GM19099 (cell line): ENCODE results near the gene DEPDC5.

Source experiments
- POLR2A ChIP-seq: IDR thresholded peaks from 3 replicates; pipeline ENCODE4 v1.6.1; 2011; ENCODE audit warnings: low read depth; ENCODE audit not compliant: insufficient read length; ENCODE audit errors: extremely low read depth

Gene DEPDC5

DNA sequence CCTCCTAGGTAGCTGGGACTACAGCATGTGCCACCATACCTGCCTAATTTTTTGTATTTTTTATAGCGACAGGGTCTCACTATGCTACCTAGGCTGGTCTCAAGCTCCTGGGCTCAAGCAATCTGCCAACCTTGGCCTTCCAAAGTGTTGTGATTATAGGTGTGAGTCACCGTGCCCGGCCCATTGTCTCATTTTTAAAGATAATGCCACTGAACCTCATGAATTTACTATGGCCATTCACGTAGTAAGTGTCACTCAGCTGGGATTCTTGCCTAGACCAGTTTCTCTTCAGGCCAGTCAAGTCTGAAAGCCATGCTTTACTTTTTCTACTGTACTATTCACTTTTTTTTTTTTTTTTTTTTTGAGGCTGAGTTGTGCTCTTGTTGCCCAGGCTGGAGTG lies 22.4 kb downstream of the DEPDC5 start:
- TF ChIP-seq POLR2A, result no peak

DNA sequence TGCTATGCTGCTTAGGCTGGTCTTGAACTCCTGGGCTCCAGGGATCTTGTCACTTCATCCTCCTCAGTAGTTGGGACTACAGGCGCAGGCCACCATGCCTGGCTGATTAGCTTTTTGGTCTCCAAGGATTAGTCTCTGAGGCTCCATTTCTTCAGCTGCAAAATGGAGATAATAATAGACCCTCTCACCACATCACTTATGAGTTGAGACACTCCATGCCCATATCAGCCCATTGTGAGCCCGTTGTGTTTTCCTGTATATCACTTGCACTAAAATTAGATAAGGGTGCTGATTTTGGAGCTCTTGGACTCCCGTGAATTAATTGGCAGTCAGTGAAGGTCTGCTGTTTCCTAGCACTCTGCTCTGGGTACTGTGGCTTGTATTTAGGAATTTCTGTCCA lies 36.0 kb downstream of the DEPDC5 start:
- no peak for TF ChIP-seq POLR2A

DNA sequence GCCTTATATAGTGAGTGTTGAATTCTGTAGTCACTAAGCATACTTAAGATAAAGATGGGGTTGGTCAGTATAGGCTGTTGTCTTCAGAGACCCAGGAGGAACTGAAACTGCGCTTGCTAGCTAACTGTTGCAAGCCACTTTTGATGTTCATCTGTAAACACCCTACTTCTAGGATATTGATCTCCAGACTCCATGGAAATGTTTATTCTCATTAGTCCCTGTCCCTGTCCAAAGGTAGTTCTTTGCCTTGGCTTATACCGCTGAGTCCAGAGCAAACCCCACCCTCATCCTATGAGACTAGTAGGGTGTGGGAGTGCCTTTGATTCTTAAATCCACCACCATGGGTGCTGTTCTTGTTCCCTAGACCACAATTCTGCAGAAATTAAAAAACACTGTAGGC lies 36.4 kb downstream of the DEPDC5 start:
- TF ChIP-seq POLR2A, result no peak

DNA sequence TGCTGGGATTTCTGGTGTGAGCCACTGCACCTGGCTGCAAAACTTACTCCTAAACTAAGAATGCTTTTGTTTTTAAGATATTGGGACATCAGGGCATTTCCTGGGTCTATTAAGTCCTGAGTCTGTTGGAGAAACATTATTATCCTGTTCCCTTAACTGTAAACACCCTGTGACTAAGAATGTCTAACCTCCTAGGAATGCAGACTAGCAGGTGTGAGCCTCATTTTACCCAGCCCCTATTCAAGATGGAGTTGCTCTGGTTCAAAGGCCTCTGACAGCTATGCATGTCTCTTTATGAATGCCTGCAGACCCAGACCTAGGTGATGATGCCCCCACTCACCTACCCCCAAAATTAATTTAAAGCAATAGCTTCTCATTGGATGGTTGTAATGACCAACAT lies 46.2 kb downstream of the DEPDC5 start:
- no peak for TF ChIP-seq POLR2A

DNA sequence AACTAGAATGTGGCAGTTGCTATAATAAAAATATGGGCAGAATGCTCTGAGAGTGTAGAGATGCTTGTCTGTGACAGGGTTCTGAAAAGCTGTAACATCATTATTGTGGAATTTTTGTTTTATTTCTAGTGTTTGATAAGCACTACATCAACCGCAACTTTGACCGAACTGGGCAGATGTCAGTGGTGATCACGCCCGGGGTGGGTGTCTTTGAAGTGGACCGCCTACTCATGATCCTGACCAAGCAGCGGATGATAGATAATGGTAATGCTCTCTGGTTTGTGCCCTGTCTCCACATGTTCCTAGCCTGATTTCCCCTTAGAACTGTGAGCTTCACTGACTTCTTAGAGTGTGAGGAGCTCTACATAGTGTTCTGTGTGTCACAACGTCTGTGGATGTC lies 48.8 kb downstream of the DEPDC5 start:
- no peak for TF ChIP-seq POLR2A

DNA sequence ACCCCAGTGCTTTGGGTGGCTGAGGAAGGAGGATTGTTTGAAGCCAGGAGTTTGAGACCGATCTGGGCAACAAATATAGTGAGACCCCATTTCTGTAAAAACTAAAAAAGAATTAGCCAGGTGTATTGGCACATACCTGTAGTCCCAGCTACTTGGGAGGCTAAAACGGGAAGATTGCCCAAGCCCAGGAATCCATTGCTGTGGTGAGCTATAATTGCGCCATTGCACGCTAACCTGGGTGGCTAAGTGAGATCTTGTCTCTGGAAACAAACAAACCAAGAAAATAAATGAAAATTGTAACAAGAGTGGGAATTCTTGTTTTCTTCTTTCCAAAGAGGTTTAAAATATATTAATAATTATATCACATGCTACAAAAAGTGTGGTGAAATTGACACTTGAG lies 52.9 kb downstream of the DEPDC5 start:
- TF ChIP-seq POLR2A, result no peak

DNA sequence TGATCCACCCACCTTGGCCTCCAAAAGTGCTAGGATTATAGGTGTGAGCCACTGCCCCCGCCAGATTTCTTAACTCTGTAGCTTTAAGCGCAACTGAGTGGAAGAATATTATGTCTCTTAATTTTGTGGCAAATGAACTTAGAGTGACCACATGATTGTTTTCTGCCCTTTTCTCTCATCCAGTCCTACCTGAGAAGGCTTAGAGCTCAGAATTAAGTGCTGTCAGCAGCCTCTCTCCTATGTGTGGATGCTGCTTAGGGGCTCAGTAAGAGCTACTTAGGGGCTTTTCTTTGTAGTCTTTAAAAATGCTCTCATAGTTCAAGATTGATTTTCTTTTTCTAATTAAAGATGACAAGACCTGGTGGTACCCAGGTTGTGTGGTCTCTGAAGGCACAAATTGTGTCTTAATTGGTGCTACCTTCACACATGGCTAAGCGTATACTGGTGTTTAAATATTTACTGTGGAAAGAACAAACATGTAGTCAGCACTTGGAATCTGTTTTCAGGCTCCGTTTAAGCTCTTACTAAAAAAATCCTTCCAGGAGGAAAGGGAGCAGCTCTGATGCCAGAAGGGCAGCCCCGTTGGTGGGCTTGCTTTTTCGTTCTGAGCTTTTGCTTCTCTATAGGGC lies 59.3 kb downstream of the DEPDC5 start:
- no peak for TF ChIP-seq POLR2A

DNA sequence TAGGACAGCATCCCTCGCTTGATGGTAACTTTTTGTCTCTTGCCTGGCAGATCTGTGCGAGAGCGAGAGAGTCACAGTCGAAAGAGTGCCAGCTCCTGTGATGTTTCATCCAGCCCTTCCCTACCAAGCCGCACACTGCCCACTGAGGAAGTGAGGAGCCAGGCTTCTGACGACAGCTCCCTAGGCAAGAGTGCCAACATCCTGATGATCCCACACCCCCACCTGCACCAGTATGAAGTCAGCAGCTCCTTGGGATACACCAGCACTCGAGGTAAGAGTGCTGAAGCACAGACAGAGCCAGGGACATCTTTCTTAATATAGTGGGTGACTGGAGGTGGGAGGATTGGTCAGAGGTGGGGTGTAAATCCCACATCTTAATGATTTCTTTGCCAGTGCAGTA lies 61.1 kb downstream of the DEPDC5 start:
- TF ChIP-seq POLR2A, result no peak

DNA sequence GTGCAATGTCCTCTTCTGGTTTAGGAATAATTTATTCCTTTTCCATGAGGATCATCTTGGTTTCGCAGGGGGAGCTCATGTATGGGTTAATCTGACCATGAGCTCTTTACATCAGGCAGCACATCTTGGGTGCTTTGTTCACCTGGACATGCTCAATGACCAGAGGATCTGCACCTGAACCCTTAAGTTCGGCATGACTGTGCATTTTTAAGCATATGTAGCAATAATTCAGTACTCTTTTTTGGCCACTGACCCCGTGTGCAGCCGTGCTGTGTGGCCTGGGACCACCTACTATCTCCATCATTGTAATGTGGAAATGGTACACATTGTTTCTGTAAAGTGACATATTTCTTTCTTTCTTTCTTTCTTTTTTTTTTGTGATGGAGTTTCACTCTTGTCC lies 62.9 kb downstream of the DEPDC5 start:
- no peak for TF ChIP-seq POLR2A

DNA sequence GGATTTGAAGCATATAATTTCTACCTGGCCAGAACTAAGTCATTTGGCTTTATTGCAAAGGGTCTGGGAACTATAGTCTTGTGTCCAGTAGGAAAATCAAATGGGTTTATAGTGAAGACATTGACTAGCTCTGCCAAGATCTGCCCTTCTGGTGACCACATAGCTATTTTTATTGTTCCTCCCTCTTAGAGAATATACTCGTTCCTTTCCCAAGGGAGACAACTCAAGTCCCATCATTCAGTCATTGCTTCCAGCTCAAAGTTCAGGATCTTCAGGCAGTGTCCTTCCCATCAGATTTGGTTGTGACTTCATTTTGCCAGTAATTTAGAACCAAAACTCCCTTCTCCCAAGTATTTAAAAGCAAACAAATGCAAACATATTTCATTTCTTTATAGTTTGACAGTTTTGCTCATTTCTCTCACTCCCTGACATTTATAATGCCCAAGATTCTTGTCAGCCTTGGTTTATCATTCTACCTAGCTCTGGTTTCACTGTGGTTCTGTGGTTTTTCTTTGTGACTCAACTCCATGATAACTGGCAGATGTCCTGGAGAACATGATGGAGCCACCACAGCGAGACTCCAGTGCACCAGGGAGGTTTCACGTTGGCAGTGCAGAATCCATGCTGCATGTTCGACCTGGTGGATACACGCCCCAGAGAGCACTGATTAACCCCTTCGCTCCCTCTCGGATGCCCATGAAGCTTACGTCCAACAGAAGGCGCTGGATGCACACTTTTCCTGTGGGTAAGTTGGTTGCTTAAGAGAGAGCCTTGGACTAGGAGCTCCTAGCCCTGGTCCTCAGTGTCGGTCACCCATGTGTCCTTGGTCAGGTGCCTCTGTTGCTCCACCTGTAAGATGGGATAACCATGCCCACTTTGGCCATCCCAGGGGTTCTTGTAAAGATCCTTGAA lies 64.9 kb downstream of the DEPDC5 start:
- no peak for TF ChIP-seq POLR2A

DNA sequence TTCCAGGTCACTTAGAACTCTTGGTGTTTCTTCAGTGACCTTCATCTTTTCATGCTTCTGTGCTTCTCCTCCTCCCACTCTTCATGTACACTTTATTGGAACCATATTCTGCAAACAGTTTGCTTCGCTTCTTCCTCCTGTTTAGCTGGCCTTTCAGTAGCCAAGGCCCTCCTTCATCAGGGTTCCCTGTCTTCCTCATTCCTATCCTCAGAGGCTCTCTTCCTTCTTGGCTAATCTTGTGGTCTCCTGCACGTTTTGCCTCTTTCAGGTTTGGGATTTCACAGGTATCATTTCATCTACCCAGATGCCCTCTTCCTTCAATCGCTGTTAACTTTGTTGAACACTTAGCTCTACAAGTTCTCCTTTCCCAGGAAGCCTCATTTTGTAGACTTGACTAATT lies 66.8 kb downstream of the DEPDC5 start:
- TF ChIP-seq POLR2A, result no peak

DNA sequence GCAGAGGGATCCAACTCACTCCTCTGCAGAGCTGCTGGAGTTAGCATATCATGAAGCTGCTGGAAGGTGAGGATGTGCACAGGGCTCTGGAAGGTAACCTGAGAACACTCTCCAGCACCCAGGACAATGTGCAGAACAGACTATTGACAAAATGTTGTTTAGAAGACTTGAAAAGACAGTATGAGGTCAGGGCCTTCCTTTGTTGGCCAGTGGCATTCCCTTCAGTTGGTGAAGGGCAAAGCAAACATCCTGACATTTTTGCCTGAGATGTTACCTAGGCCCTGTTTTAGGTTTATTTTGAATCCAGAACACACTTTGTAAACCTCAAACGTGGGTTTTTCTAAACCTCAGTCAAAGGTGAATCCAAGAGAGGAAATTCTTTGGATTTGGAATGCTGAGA lies 67.8 kb downstream of the DEPDC5 start:
- no peak for TF ChIP-seq POLR2A

DNA sequence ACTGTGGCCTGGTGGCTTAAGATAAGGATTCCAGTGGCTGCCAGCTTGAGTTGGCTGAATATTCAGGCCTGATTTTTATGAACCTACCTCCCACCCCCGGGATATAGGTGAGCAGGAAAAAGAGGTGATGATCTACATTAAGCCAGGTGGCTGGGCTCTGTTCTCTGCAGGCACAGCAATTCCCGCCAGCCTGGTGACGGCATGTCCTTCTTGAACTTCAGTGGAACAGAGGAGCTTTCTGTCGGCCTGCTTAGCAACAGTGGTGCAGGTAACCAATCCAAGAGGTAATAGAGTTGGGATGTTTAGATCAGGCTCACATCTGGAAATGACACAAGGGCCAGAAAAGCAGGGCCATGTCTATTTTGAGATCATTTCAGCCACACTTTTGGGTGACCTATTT lies 68.7 kb downstream of the DEPDC5 start:
- TF ChIP-seq POLR2A, result no peak

DNA sequence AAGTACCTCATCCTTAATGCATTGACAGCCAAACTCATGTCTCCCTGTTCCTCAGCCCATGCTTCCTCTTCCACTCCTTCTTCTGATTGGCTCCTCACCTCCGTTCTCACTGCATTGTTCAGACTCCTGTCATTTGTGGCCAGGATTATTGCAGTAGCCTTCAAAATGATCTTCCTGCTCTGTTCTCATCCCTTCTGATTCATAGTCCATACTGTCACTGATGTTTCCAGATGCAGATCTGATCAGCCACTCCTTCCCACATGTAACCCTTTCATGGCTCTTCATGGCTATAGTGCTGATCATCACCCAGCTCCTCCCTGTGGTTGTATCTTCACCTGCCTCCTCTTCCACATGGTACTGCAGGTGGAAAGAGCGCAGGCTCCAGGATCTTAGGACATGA lies 71.7 kb downstream of the DEPDC5 start:
- TF ChIP-seq POLR2A, result no peak

DNA sequence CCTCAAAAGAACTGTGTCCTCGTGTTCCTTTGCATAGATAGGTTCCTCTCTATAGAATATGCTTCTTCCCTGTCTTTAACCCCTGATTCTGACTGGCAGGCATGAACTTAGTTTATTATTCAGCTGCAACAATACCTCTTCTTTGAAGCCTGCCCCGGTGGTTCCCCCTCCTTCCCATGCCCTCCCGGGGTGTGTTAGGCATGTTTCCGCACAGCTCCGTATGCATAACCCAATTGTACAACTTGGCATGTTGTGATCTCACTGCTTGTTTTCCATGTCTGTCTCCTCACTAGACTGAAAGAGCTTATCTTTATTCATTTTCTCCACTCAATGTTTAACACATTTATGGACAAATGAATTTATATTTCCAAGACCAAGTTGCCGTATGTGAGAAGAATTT lies 72.6 kb downstream of the DEPDC5 start:
- no peak for TF ChIP-seq POLR2A

DNA sequence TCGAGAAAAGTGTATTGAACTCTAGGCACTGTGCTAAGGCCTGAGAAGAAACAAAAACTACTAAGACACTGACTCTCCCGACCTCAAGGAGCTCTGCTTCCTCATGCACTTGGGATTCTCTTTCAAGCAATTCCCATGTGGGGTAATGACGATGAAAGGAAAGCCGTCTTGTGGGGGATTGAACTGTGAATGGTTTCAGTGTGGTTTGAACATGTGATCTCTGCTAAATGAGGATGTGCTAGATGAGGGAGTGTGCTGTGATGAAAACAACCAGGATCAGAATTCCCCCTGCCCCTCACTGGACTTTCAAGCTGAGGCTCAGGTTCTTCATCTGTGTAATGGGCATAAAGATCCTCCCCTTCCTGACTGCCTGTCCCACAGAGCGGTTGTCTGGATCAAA lies 74.9 kb downstream of the DEPDC5 start:
- no peak for TF ChIP-seq POLR2A
